Lung (tissue), 12 donors: ENCODE measurements around the gene SHROOM4. TPM values are rescaled to one million over a fixed set of nuclear protein-coding genes. Genes with fewer than 3 reads are reported as not detected.

Experiments used
- ATAC-seq: fragments of 200-7000 bp; cut with Tn5 transposase; one replicate; pipeline ENCODE4 v1.9.1; 2020; ENCODE audit warnings: moderate number of reproducible peaks; ENCODE audit not compliant: insufficient read depth, low FRiP score
- DNase-seq, 3 donors: peaks; one replicate each; pipeline ENCODE4 v3.0.0-alpha.2; 2013 to 2017
- H3K27ac ChIP-seq, 2 donors: one replicate each; pipeline ENCODE4 v1.5.1; 2013; ENCODE audit warnings: mild to moderate bottlenecking in 2 of 2, moderate library complexity in 2 of 2, control low read depth in 1 of 2, inconsistent platforms in 1 of 2, low read depth in 1 of 2, low read length in 1 of 2
- H3K27me3 ChIP-seq, 3 donors: one replicate each; pipeline ENCODE4 v1.5.1; 2013; ENCODE audit warnings: low read length in 2 of 3; ENCODE audit not compliant: control insufficient read depth in 3 of 3, insufficient read depth in 3 of 3
- H3K36me3 ChIP-seq, 4 donors: one replicate each; pipeline ENCODE4 v1.5.1; 2013; ENCODE audit warnings: low read length in 4 of 4, mild to moderate bottlenecking in 1 of 4, moderate library complexity in 1 of 4; ENCODE audit not compliant: control insufficient read depth in 4 of 4, insufficient read depth in 4 of 4
- H3K4me1 ChIP-seq, 5 donors: one replicate each; pipeline ENCODE4 v1.5.1; 2013; ENCODE audit warnings: low read length in 5 of 5, mild to moderate bottlenecking in 2 of 5, moderate library complexity in 1 of 5; ENCODE audit not compliant: control insufficient read depth in 5 of 5, insufficient read depth in 5 of 5
- H3K4me3 ChIP-seq: one replicate; pipeline ENCODE4 v1.5.1; 2013; ENCODE audit warnings: mild to moderate bottlenecking, control low read depth, moderate library complexity
- H3K9ac ChIP-seq, 2 donors: one replicate each; pipeline ENCODE4 v1.5.1; 2013; ENCODE audit warnings: low read length in 2 of 2, control low read depth in 1 of 2; ENCODE audit not compliant: insufficient read depth in 1 of 2
- H3K9me3 ChIP-seq, 4 donors: one replicate each; pipeline ENCODE4 v1.5.1; 2013; ENCODE audit warnings: low read length in 3 of 4, mild to moderate bottlenecking in 1 of 4, moderate library complexity in 1 of 4; ENCODE audit not compliant: control insufficient read depth in 4 of 4, insufficient read depth in 3 of 4
- WGBS, 2 donors: extraction: QIAGEN DNeasy Blood & Tissue Kit; methylation state at CpG; one replicate each; pipeline ENCODE4 v1.1.7; 2013; 5-methylcytosine and 5-hydroxymethylcytosine counted together
- polyA plus RNA-seq, 2 donors: library from polyadenylated mRNA; stranded (reverse); fragments of 200-250 nt; gene quantifications; one replicate each; pipeline ENCODE4 v1.2.1, GENCODE V29; 2013
- total RNA-seq, 2 donors: library from RNA; depleted of rRNA in 1 of 2; stranded (reverse); fragments of >200 nt in 1 of 2; gene quantifications; one replicate each; pipeline ENCODE4 v1.2.1, GENCODE V29; 2014 to 2021
- TF ChIP-seq, protein P1 (sequence below): IDR thresholded peaks from 2 replicates; pipeline ENCODE4 v1.5.1; 2012; ENCODE audit warnings: mild to moderate bottlenecking; ENCODE audit errors: control extremely low read depth, extremely low read depth
- donor health status: control.
- donor health status: control.
- donor health status: Bipolar disorder and iron deficiency.
- donor health status: healthy.
- donor health status: DM: yes; HTN: yes; CAD: no.

The SHROOM4 gene
- total and polyA plus RNA-seq, 4 donors = 6.8 to 63.3 (median 18.9) TPM

DNA sequence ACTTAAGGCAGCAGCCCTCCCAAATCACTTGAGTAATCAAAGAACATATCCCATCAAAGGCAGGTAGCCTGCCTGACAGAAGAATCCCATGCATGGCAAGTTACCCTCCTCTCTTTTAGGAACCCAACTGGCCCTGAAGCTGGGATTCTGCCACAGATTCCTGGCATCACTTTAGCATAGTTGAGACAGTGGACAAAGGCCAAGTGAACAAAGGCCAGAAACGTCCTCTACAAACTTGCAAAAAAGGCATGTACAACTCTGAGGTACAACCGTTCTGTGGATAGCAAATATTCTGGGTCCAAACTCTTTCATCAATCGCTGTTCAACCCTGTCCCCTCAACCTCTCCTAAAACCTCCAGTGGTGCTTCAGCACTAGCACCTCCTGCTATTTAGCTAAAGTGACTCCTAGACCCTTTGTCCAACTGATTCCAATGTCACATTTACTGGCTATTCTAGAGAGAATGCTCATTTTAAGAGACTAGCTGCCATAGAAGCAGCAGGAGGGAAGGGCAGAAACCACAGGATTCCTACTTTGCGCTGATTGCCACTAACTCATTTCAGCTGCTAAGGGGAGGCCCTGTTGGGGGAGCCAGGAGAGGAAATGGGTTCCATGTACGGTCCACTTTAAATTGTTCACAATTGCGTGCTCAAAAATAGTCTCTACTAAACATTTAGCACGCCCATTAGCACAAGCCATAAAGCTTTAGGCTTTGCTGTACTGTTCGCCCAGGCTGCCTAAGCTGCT, 105.9 kb downstream of the SHROOM4 start:
- DNase-seq (no peak), ATAC-seq (no peak)
- H3K27ac ChIP-seq = no peak overlapping the region
- TF ChIP-seq, protein P1, sequence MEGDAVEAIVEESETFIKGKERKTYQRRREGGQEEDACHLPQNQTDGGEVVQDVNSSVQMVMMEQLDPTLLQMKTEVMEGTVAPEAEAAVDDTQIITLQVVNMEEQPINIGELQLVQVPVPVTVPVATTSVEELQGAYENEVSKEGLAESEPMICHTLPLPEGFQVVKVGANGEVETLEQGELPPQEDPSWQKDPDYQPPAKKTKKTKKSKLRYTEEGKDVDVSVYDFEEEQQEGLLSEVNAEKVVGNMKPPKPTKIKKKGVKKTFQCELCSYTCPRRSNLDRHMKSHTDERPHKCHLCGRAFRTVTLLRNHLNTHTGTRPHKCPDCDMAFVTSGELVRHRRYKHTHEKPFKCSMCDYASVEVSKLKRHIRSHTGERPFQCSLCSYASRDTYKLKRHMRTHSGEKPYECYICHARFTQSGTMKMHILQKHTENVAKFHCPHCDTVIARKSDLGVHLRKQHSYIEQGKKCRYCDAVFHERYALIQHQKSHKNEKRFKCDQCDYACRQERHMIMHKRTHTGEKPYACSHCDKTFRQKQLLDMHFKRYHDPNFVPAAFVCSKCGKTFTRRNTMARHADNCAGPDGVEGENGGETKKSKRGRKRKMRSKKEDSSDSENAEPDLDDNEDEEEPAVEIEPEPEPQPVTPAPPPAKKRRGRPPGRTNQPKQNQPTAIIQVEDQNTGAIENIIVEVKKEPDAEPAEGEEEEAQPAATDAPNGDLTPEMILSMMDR = no peak
- peaks cover 3 to 29% (median 22%) of the 10 kb centered on the region in 3 donors for H3K27me3 ChIP-seq
- H3K9ac ChIP-seq = no peak overlapping the region
- 45 to 60% methylated on average over 8 of the region's 8 CpGs for WGBS, 2 donors
- no peaks in the 10 kb centered on the region for H3K9me3 ChIP-seq
- peaks cover 3 to 13% (median 9%) of the 10 kb centered on the region in 5 donors for H3K4me1 ChIP-seq
- no peaks in the 10 kb centered on the region for H3K36me3 ChIP-seq
- no peak overlapping the region for H3K4me3 ChIP-seq

- no peak overlapping the region for H3K9ac ChIP-seq
- H3K4me1 ChIP-seq = peaks cover 3 to 13% (median 9%) of the 10 kb centered on the region in 5 donors
- H3K27ac ChIP-seq = no peak overlapping the region
- H3K36me3 ChIP-seq = no peaks in the 10 kb centered on the region
- ATAC-seq (no peak), DNase-seq (peak in 2 of 3 donors; percentile 24 to 57)
- no peak overlapping the region for H3K4me3 ChIP-seq
- WGBS, 2 donors = 25 to 26% methylated on average over 2 of the region's 2 CpGs
- no peaks in the 10 kb centered on the region for H3K9me3 ChIP-seq
- TF ChIP-seq, protein P1 = no peak
- peaks cover 3 to 29% (median 17%) of the 10 kb centered on the region in 3 donors for H3K27me3 ChIP-seq
These were observed 106.6 kb downstream of the SHROOM4 start for GRCh38 chrX:50707405-50707804.

DNA sequence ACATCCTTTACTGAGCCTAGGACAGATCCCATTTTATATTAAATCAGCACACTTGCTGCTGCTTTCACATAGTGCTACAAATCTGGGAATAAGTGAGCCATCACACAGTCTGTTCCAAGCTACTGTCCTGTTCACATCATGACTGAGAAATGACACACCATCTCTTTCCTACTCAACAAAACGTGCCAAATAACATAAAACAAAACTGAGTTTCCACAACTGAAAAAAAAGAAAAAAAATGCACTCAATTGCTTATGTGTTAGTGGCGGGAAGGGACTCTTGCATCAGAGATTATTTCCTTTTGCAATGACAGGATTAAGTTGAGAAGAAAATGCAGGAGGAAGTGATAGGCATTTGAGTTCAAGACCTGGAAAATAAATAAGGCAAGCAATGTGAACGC, 109.0 kb downstream of the SHROOM4 start:
- Histone ChIP-seq H3K27me3 (peaks cover 3 to 30% (median 28%) of the 10 kb centered on the region in 3 donors), H3K9ac (no peak overlapping the region), H3K27ac (no peak overlapping the region), H3K4me1 (peaks cover 3 to 13% (median 9%) of the 10 kb centered on the region in 5 donors), H3K9me3 (no peaks in the 10 kb centered on the region), H3K4me3 (no peak overlapping the region), H3K36me3 (no peaks in the 10 kb centered on the region)
- TF ChIP-seq, protein P1 = no peak
- DNase-seq (peak in 2 of 3 donors; percentile 21 to 42), ATAC-seq (no peak)
- WGBS, 2 donors = 9 to 22% methylated on average over 3 of the region's 3 CpGs

- Histone ChIP-seq H3K4me1 (peaks cover 3 to 13% (median 9%) of the 10 kb centered on the region in 5 donors), H3K27ac (no peak overlapping the region), H3K9me3 (no peaks in the 10 kb centered on the region), H3K27me3 (peaks cover 3 to 33% (median 30%) of the 10 kb centered on the region in 3 donors), H3K36me3 (no peaks in the 10 kb centered on the region), H3K9ac (no peak overlapping the region), H3K4me3 (no peak overlapping the region)
- ATAC-seq (no peak), DNase-seq (no peak)
- TF ChIP-seq, protein P1 = no peak
- 41 to 67% methylated on average over 1 of the region's 1 CpG for WGBS, 2 donors
These were observed 109.6 kb downstream of the SHROOM4 start for GRCh38 chrX:50704360-50704759.
